T-helper 2 cell treated with Interferon-gamma antibody and Interleukin-4, amounts not matched to agents 5 μg/mL and 100 μg/mL, for 36 hours (primary cell): ENCODE measurements around the gene IL3RA.
"Not testable (repeated sequence)": the region's sequence is repeated elsewhere in the genome, so short reads cannot be mapped to it uniquely, and the experiment has no call there.

Experiments used
- DNase-seq: peaks from one replicate; pipeline ENCODE4 v3.0.0; 2021; ENCODE audit warnings: low spot score
- H3K27ac Mint-ChIP-seq: one replicate; pipeline ENCODE4 v1.8.0; 2021; ENCODE audit warnings: mild to moderate bottlenecking, mixed read lengths
- H3K27me3 Mint-ChIP-seq: one replicate; pipeline ENCODE4 v1.8.0; 2021; ENCODE audit warnings: low read depth, mixed read lengths
- H3K36me3 Mint-ChIP-seq: one replicate; pipeline ENCODE4 v1.8.0; 2021; ENCODE audit warnings: low read depth, mixed read lengths
- H3K4me1 Mint-ChIP-seq: one replicate; pipeline ENCODE4 v1.8.0; 2021; ENCODE audit warnings: low read depth, mixed read lengths
- H3K4me3 Mint-ChIP-seq: one replicate; pipeline ENCODE4 v1.8.0; 2022; ENCODE audit warnings: mild to moderate bottlenecking, moderate library complexity, mixed read lengths
- H3K9me3 Mint-ChIP-seq: one replicate; pipeline ENCODE4 v1.8.0; 2021; ENCODE audit warnings: mixed read lengths

The IL3RA gene

GRCh38 chrX:1313788-1314187 lies 22.8 kb upstream of the IL3RA start:
- Mint-ChIP-seq H3K9me3 (peaks cover 14% of the 10 kb centered on the region), H3K4me1 (peaks cover 6% of the 10 kb centered on the region), H3K27ac (no peak overlapping the region), H3K27me3 (no peaks in the 10 kb centered on the region), H3K36me3 (no peaks in the 10 kb centered on the region), H3K4me3 (no peak overlapping the region)
- DNase-seq, result no peak

- Mint-ChIP-seq H3K4me3 (no peak overlapping the region), H3K4me1 (peaks cover 8% of the 10 kb centered on the region), H3K27me3 (no peaks in the 10 kb centered on the region), H3K27ac (no peak overlapping the region), H3K36me3 (no peaks in the 10 kb centered on the region), H3K9me3 (peaks cover 18% of the 10 kb centered on the region)
- peak; percentile 60 for DNase-seq
Measured at GRCh38 chrX:1316527-1316926, 20.1 kb upstream of the IL3RA start.

- no peak overlapping the region for H3K4me3 Mint-ChIP-seq
- no peaks in the 10 kb centered on the region for H3K36me3 Mint-ChIP-seq
- peaks cover 17% of the 10 kb centered on the region for H3K4me1 Mint-ChIP-seq
- H3K27ac Mint-ChIP-seq, result no peak overlapping the region
- DNase-seq, result peak; percentile 17
- no peaks in the 10 kb centered on the region for H3K27me3 Mint-ChIP-seq
- peaks cover 7% of the 10 kb centered on the region for H3K9me3 Mint-ChIP-seq
Measured at GRCh38 chrX:1321674-1322073, 14.9 kb upstream of the IL3RA start.

- Mint-ChIP-seq H3K9me3 (peaks cover 6% of the 10 kb centered on the region), H3K27ac (peak overlapping the region; percentile 45), H3K4me1 (peaks cover 17% of the 10 kb centered on the region), H3K4me3 (peak overlapping the region; percentile 58), H3K36me3 (no peaks in the 10 kb centered on the region), H3K27me3 (no peaks in the 10 kb centered on the region)
- DNase-seq, result peak; percentile 72
Measured at GRCh38 chrX:1322393-1322792, 14.2 kb upstream of the IL3RA start.

GRCh38 chrX:1323315-1323714 lies 13.3 kb upstream of the IL3RA start:
- Mint-ChIP-seq H3K4me3 (peak overlapping the region; percentile 49), H3K4me1 (peaks cover 17% of the 10 kb centered on the region)

GRCh38 chrX:1325515-1326116 lies 11.0 kb upstream of the IL3RA start:
- Mint-ChIP-seq H3K9me3 (no peaks in the 10 kb centered on the region), H3K36me3 (no peaks in the 10 kb centered on the region), H3K4me1 (peaks cover 16% of the 10 kb centered on the region), H3K4me3 (no peak overlapping the region), H3K27me3 (no peaks in the 10 kb centered on the region), H3K27ac (no peak overlapping the region)
- no peak for DNase-seq

More at GRCh38 chrX:1323315-1323714, 13.3 kb upstream of the IL3RA start:
- Mint-ChIP-seq H3K9me3 (peaks cover 3% of the 10 kb centered on the region), H3K27me3 (no peaks in the 10 kb centered on the region), H3K36me3 (no peaks in the 10 kb centered on the region), H3K27ac (peak overlapping the region; percentile 68)
- peak; percentile 45 for DNase-seq

GRCh38 chrX:1327651-1328304 lies 8.8 kb upstream of the IL3RA start:
- DNase-seq, result no peak
- no peak overlapping the region for H3K4me3 Mint-ChIP-seq

GRCh38 chrX:1330605-1331004 lies 6.0 kb upstream of the IL3RA start:
- H3K36me3 Mint-ChIP-seq, result peaks cover 9% of the 10 kb centered on the region
- no peaks in the 10 kb centered on the region for H3K27me3 Mint-ChIP-seq
- H3K4me1 Mint-ChIP-seq, result peaks cover 17% of the 10 kb centered on the region
- no peak overlapping the region for H3K27ac Mint-ChIP-seq
- no peak overlapping the region for H3K4me3 Mint-ChIP-seq
- DNase-seq, result no peak
- H3K9me3 Mint-ChIP-seq, result peaks cover 7% of the 10 kb centered on the region

More at GRCh38 chrX:1327651-1328304, 8.8 kb upstream of the IL3RA start:
- H3K36me3 Mint-ChIP-seq, result peaks cover 3% of the 10 kb centered on the region
- peaks cover 16% of the 10 kb centered on the region for H3K4me1 Mint-ChIP-seq
- no peaks in the 10 kb centered on the region for H3K27me3 Mint-ChIP-seq
- H3K27ac Mint-ChIP-seq, result no peak overlapping the region
- peaks cover 6% of the 10 kb centered on the region for H3K9me3 Mint-ChIP-seq

- Mint-ChIP-seq H3K4me1 (peaks cover 27% of the 10 kb centered on the region), H3K27ac (peak overlapping the region; percentile 26), H3K36me3 (peaks cover 15% of the 10 kb centered on the region), H3K9me3 (peaks cover 12% of the 10 kb centered on the region)
- H3K27me3 Mint-ChIP-seq, H3K4me3 Mint-ChIP-seq, DNase-seq: not testable (repeated sequence)
Measured at GRCh38 chrX:1332433-1332832, 4.2 kb upstream of the IL3RA start.

GRCh38 chrX:1334854-1335253 lies 1.7 kb upstream of the IL3RA start:
- no peak for DNase-seq
- H3K4me1 Mint-ChIP-seq, result peaks cover 25% of the 10 kb centered on the region
- peaks cover 15% of the 10 kb centered on the region for H3K9me3 Mint-ChIP-seq
- H3K27me3 Mint-ChIP-seq, result no peaks in the 10 kb centered on the region
- peaks cover 37% of the 10 kb centered on the region for H3K36me3 Mint-ChIP-seq
- H3K4me3 Mint-ChIP-seq, result no peak overlapping the region
- peak overlapping the region; percentile 62 for H3K27ac Mint-ChIP-seq

- peaks cover 15% of the 10 kb centered on the region for H3K9me3 Mint-ChIP-seq
- H3K27me3 Mint-ChIP-seq, result no peaks in the 10 kb centered on the region
- H3K4me3 Mint-ChIP-seq, result peak overlapping the region; percentile 94
- H3K4me1 Mint-ChIP-seq, result peaks cover 25% of the 10 kb centered on the region
- peak; percentile 14 for DNase-seq
- H3K36me3 Mint-ChIP-seq, result peaks cover 56% of the 10 kb centered on the region
- peak overlapping the region; percentile 94 for H3K27ac Mint-ChIP-seq
Measured at GRCh38 chrX:1336948-1337779, 579 bp downstream of the IL3RA start.

- peaks cover 5% of the 10 kb centered on the region for H3K4me1 Mint-ChIP-seq
- H3K4me3 Mint-ChIP-seq, result no peak overlapping the region
- H3K9me3 Mint-ChIP-seq, result peaks cover 8% of the 10 kb centered on the region
- no peak overlapping the region for H3K27ac Mint-ChIP-seq
- H3K27me3 Mint-ChIP-seq, result no peaks in the 10 kb centered on the region
- peaks cover 64% of the 10 kb centered on the region for H3K36me3 Mint-ChIP-seq
- DNase-seq, result no peak
Measured at GRCh38 chrX:1341545-1342184, 5.1 kb downstream of the IL3RA start.

GRCh38 chrX:1349606-1350005 lies 13.0 kb downstream of the IL3RA start:
- H3K4me1 Mint-ChIP-seq, H3K27ac Mint-ChIP-seq, DNase-seq, H3K4me3 Mint-ChIP-seq, H3K9me3 Mint-ChIP-seq, H3K27me3 Mint-ChIP-seq: not testable (repeated sequence)
- H3K36me3 Mint-ChIP-seq, result peaks cover 41% of the 10 kb centered on the region
